IMR-90 (cell line): ENCODE measurements around the gene MOB3A.

Experiments used
- ELK1 ChIP-seq: fragments of 150-350 bp; IDR thresholded peaks from 2 replicates; pipeline ENCODE4 v1.6.1; 2016; ENCODE audit warnings: low read depth, mild to moderate bottlenecking, low read length, moderate library complexity, borderline replicate concordance
- MAZ ChIP-seq: IDR thresholded peaks from 2 replicates; pipeline ENCODE4 v1.6.1; 2012; ENCODE audit warnings: low read depth, mild to moderate bottlenecking, low read length, improper control_type of control experiment, moderate library complexity, borderline replicate concordance
- POLR2A ChIP-seq: IDR thresholded peaks from 2 replicates; pipeline ENCODE4 v1.6.1; 2012; ENCODE audit warnings: mild to moderate bottlenecking, low read depth, low read length
- TF ChIP-seq, protein P1 (sequence below): conservative IDR thresholded peaks from 2 replicates; pipeline ENCODE4 v1.5.1; 2012; ENCODE audit warnings: mild to moderate bottlenecking, low read depth, low read length, improper control_type of control experiment

DNA sequence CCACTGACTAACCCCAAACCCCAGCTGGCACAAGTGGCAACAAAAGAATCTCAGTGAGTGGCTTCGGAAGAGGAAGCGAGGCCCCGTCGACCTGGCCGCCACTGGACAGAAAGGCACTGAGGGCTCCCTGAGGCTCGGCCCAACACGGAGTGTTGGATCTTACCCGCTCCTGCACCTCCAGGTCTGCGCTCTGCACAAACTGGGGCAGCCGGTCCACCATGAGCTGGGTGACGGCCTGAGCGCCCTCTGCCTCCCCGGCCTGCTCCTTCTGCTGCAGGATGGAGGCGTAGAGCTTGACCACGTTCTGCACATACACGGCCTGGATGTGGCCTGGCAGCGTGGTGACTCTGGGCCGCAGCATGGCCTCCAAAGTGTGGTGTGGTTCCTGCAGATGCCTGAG, 22.3 kb upstream of the MOB3A start:
- TF ChIP-seq, protein P1, sequence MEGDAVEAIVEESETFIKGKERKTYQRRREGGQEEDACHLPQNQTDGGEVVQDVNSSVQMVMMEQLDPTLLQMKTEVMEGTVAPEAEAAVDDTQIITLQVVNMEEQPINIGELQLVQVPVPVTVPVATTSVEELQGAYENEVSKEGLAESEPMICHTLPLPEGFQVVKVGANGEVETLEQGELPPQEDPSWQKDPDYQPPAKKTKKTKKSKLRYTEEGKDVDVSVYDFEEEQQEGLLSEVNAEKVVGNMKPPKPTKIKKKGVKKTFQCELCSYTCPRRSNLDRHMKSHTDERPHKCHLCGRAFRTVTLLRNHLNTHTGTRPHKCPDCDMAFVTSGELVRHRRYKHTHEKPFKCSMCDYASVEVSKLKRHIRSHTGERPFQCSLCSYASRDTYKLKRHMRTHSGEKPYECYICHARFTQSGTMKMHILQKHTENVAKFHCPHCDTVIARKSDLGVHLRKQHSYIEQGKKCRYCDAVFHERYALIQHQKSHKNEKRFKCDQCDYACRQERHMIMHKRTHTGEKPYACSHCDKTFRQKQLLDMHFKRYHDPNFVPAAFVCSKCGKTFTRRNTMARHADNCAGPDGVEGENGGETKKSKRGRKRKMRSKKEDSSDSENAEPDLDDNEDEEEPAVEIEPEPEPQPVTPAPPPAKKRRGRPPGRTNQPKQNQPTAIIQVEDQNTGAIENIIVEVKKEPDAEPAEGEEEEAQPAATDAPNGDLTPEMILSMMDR = no peak
- TF ChIP-seq ELK1 (no peak), POLR2A (no peak), MAZ (no peak)
